Astrocyte (in vitro differentiated cells and primary cell): ENCODE data around the gene SP6. TPM values are rescaled to one million over a fixed set of nuclear protein-coding genes. Genes with fewer than 3 reads are reported as not detected.

ENCODE experiments used
- DNase-seq: peaks from one replicate; pipeline ENCODE4 v3.0.0-alpha.2; 2010; ENCODE audit warnings: low read depth
- FAIRE-seq: peaks from 2 replicates; lab custom pipeline; 2011; peaks lifted over from hg19 to GRCh38; lab: Jason Lieb, UNC
- H2AFZ ChIP-seq: 2 replicates; pipeline ENCODE4 v1.6.0; 2012; ENCODE audit warnings: low read depth, low read length, inconsistent platforms
- H3K27ac ChIP-seq: 2 replicates; pipeline ENCODE4 v1.5.1; 2011; ENCODE audit warnings: low read depth, low read length, inconsistent platforms
- H3K27me3 ChIP-seq: 2 replicates; pipeline ENCODE4 v1.6.0; 2011; ENCODE audit warnings: low read length, inconsistent platforms; ENCODE audit not compliant: insufficient read depth
- H3K36me3 ChIP-seq: 2 replicates; pipeline ENCODE4 v1.5.1; 2011; ENCODE audit warnings: low read length, inconsistent platforms; ENCODE audit not compliant: insufficient read depth
- H3K4me1 ChIP-seq: 2 replicates; pipeline ENCODE4 v1.5.1; 2011; ENCODE audit warnings: low read length, inconsistent platforms; ENCODE audit not compliant: insufficient read depth
- H3K4me2 ChIP-seq: 2 replicates; pipeline ENCODE4 v1.6.0; 2012; ENCODE audit warnings: low read length, inconsistent platforms
- H3K4me3 ChIP-seq: 2 replicates; pipeline ENCODE4 v1.5.1; 2011; ENCODE audit warnings: low read depth, mild to moderate bottlenecking, low read length, inconsistent platforms; ENCODE audit not compliant: insufficient read depth
- H3K79me2 ChIP-seq: 2 replicates; pipeline ENCODE4 v1.6.0; 2012; ENCODE audit warnings: mild to moderate bottlenecking, low read length, inconsistent platforms; ENCODE audit not compliant: insufficient read depth
- H3K9ac ChIP-seq: 2 replicates; pipeline ENCODE4 v1.6.0; 2012; ENCODE audit warnings: mild to moderate bottlenecking, low read length, inconsistent platforms
- H3K9me3 ChIP-seq: 2 replicates; pipeline ENCODE4 v1.5.1; 2012; ENCODE audit warnings: low read depth, mild to moderate bottlenecking, low read length, inconsistent platforms; ENCODE audit not compliant: insufficient read depth
- H4K20me1 ChIP-seq: 2 replicates; pipeline ENCODE4 v1.6.0; 2012; ENCODE audit warnings: low read length, inconsistent platforms; ENCODE audit not compliant: insufficient read depth
- H3K27ac Mint-ChIP-seq: one replicate; pipeline ENCODE4 v1.8.0; 2021; ENCODE audit warnings: mild to moderate bottlenecking, mixed read lengths; ENCODE audit not compliant: unreplicated experiment
- H3K27me3 Mint-ChIP-seq: one replicate; pipeline ENCODE4 v1.8.0; 2021; ENCODE audit warnings: low read depth, mixed read lengths; ENCODE audit not compliant: unreplicated experiment
- H3K36me3 Mint-ChIP-seq: one replicate; pipeline ENCODE4 v1.8.0; 2021; ENCODE audit warnings: low read depth, mixed read lengths; ENCODE audit not compliant: unreplicated experiment
- H3K4me1 Mint-ChIP-seq: one replicate; pipeline ENCODE4 v1.8.0; 2021; ENCODE audit warnings: low read depth, mixed read lengths; ENCODE audit not compliant: unreplicated experiment
- H3K4me3 Mint-ChIP-seq: one replicate; pipeline ENCODE4 v1.8.0; 2021; ENCODE audit warnings: mild to moderate bottlenecking, moderate library complexity, mixed read lengths; ENCODE audit not compliant: unreplicated experiment
- H3K9me3 Mint-ChIP-seq: one replicate; pipeline ENCODE4 v1.8.0; 2021; ENCODE audit warnings: mild to moderate bottlenecking, mixed read lengths; ENCODE audit not compliant: unreplicated experiment
- EZH2 ChIP-seq: IDR thresholded peaks from 2 replicates; pipeline ENCODE4 v1.6.1; 2012; ENCODE audit warnings: mild to moderate bottlenecking, low read length, inconsistent platforms; ENCODE audit not compliant: insufficient read depth
- total RNA-seq: library from RNA; stranded (reverse); gene quantifications from 2 replicates; pipeline ENCODE4 v1.2.1, GENCODE V29; 2021
- TF ChIP-seq, protein P1 (sequence below): IDR thresholded peaks from 2 replicates; pipeline ENCODE4 v1.5.1; 2011; ENCODE audit warnings: low read depth, mild to moderate bottlenecking, inconsistent platforms, low read length, moderate library complexity; ENCODE audit not compliant: insufficient read depth

Gene SP6
- total RNA-seq, 1 donor from 2014 or later, result 1.6 TPM

DNA sequence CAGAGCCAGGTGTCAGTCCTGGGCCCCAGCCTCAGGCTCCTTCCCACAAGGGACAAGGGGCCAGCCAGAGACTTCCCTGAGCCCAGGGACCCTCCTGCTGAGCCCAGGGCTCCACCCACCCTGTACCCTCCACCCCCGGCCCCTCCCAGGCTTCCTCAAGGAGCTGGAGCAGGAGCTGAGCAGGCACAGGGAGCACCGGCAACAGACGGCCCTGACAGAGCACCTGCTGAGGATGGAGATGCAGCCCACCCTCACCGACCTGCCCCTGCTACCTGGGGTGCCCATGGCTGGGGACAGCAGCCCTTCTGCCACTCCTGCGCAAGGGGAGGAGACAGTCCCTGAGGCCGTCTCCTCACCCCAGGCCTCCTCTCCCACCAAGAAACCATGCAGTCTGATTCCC, 14.4 kb downstream of the SP6 start:
- H3K9me3 Mint-ChIP-seq, result no peaks in the 10 kb centered on the region
- H3K9ac ChIP-seq, result no peak overlapping the region
- no peak for FAIRE-seq

DNA sequence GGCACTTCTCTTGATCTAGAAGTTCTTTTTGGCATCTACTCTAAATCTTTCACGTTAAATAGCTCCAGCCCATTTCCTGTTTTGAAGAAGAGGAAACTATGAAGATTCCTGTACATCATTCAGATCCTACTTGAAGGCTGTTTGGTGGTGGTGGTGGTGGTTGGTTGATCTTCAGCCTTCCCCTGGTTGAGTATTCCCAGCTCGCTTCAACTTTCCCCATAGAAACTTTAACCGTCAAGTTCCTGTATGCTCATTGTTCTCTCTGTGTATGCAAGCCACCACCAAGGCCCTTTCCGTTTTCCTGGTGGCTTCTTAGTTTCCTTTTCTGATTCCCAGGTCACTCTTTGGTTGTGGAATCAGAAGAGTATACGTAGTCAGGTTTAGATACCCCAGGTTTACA, 16.2 kb downstream of the SP6 start:
- Histone ChIP-seq H3K9me3 (no peaks in the 10 kb centered on the region), H3K9ac (no peak overlapping the region), H3K4me3 (no peak overlapping the region), H3K4me2 (no peak overlapping the region), H3K27ac (no peak overlapping the region), H4K20me1 (no peaks in the 10 kb centered on the region), H3K79me2 (peaks cover 14% of the 10 kb centered on the region), H3K27me3 (no peaks in the 10 kb centered on the region), H2AFZ (no peak overlapping the region), H3K36me3 (no peaks in the 10 kb centered on the region), H3K4me1 (peaks cover 26% of the 10 kb centered on the region)
- Mint-ChIP-seq H3K4me1 (peaks cover 16% of the 10 kb centered on the region), H3K36me3 (peaks cover 23% of the 10 kb centered on the region), H3K27ac (no peak overlapping the region), H3K4me3 (no peak overlapping the region), H3K27me3 (no peaks in the 10 kb centered on the region), H3K9me3 (no peaks in the 10 kb centered on the region)
- DNase-seq (no peak), FAIRE-seq (no peak)
- TF ChIP-seq, protein P1, sequence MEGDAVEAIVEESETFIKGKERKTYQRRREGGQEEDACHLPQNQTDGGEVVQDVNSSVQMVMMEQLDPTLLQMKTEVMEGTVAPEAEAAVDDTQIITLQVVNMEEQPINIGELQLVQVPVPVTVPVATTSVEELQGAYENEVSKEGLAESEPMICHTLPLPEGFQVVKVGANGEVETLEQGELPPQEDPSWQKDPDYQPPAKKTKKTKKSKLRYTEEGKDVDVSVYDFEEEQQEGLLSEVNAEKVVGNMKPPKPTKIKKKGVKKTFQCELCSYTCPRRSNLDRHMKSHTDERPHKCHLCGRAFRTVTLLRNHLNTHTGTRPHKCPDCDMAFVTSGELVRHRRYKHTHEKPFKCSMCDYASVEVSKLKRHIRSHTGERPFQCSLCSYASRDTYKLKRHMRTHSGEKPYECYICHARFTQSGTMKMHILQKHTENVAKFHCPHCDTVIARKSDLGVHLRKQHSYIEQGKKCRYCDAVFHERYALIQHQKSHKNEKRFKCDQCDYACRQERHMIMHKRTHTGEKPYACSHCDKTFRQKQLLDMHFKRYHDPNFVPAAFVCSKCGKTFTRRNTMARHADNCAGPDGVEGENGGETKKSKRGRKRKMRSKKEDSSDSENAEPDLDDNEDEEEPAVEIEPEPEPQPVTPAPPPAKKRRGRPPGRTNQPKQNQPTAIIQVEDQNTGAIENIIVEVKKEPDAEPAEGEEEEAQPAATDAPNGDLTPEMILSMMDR, result no peak
- TF ChIP-seq EZH2, result no peak

More for the DNA sequence above, 14.4 kb downstream of the SP6 start:
- no peak overlapping the region for H3K4me2 ChIP-seq
- no peaks in the 10 kb centered on the region for H4K20me1 ChIP-seq
- Mint-ChIP-seq H3K4me1 (peaks cover 12% of the 10 kb centered on the region), H3K4me3 (no peak overlapping the region), H3K27me3 (no peaks in the 10 kb centered on the region), H3K27ac (no peak overlapping the region), H3K36me3 (peaks cover 23% of the 10 kb centered on the region)
- no peak overlapping the region for H3K27ac ChIP-seq
- H3K36me3 ChIP-seq, result no peaks in the 10 kb centered on the region
- H2AFZ ChIP-seq, result no peak overlapping the region
- no peak overlapping the region for H3K4me3 ChIP-seq
- H3K9me3 ChIP-seq, result no peaks in the 10 kb centered on the region
- TF ChIP-seq, protein P1, result no peak
- no peak for TF ChIP-seq EZH2
- H3K27me3 ChIP-seq, result no peaks in the 10 kb centered on the region
- peaks cover 26% of the 10 kb centered on the region for H3K4me1 ChIP-seq
- DNase-seq, result no peak
- H3K79me2 ChIP-seq, result no peaks in the 10 kb centered on the region

DNA sequence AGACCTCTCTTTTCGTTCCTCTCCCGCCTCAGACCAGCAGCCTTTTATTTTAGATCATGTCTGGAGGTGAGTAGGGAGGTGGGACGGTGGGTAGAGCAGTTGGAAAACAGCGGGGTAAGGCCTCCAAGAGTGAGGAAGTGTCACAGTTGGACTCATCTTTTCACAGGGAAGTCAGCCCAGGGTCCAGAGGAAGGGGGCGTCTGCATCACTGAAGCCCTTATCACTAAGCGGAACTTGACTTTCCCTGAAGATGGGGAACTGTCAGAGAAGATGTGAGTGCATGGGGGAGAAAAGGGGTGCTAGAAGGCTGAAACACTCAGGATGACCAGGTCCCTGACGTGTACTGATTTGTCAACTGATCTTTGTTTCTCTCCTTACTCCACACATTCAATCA, 19.0 kb downstream of the SP6 start:
- no peak for FAIRE-seq
- peak overlapping the region; percentile 87 for H3K9ac ChIP-seq
- peaks cover 9% of the 10 kb centered on the region for H3K4me1 Mint-ChIP-seq

More for the DNA sequence above, 19.0 kb downstream of the SP6 start:
- peaks cover 8% of the 10 kb centered on the region for H3K36me3 ChIP-seq
- peak overlapping the region; percentile 66 for H2AFZ ChIP-seq
- peak overlapping the region; percentile 92 for H3K4me3 ChIP-seq
- Mint-ChIP-seq H3K27me3 (no peaks in the 10 kb centered on the region), H3K36me3 (peaks cover 24% of the 10 kb centered on the region), H3K4me3 (peak overlapping the region; percentile 98), H3K27ac (no peak overlapping the region), H3K9me3 (no peaks in the 10 kb centered on the region)
- no peaks in the 10 kb centered on the region for H3K27me3 ChIP-seq
- no peak for TF ChIP-seq EZH2
- TF ChIP-seq, protein P1, result no peak
- H3K27ac ChIP-seq, result no peak overlapping the region
- H3K4me2 ChIP-seq, result peak overlapping the region; percentile 88
- H3K4me1 ChIP-seq, result peaks cover 12% of the 10 kb centered on the region
- no peaks in the 10 kb centered on the region for H4K20me1 ChIP-seq
- H3K9me3 ChIP-seq, result no peaks in the 10 kb centered on the region
- peaks cover 26% of the 10 kb centered on the region for H3K79me2 ChIP-seq
- DNase-seq, result no peak
